SU-DHL-6 (cell line): ENCODE results near the gene NFIB.

Experiments
- H2AFZ ChIP-seq: fragments of 200-600 bp; sonication (generic); 2 replicates; pipeline ENCODE4 v1.6.1; 2014; ENCODE audit warnings: low read depth, mild to moderate bottlenecking, moderate library complexity, mixed read lengths, antibody characterized with exemption, low read length; ENCODE audit not compliant: severe bottlenecking
- H3F3A ChIP-seq: fragments of 200-600 bp; shearing (Covaris generic); 2 replicates; pipeline ENCODE4 v1.6.0; 2016; ENCODE audit warnings: antibody characterized with exemption, mild to moderate bottlenecking; ENCODE audit not compliant: insufficient read depth
- H3K27ac ChIP-seq: fragments of 200-600 bp; sonication (generic); 2 replicates; pipeline ENCODE4 v1.5.1; 2016; ENCODE audit warnings: low read depth, mild to moderate bottlenecking, low read length, moderate library complexity, mixed read lengths
- H3K27me3 ChIP-seq: fragments of 200-600 bp; sonication (generic), shearing (Covaris generic); 2 replicates; pipeline ENCODE4 v1.6.0; 2014; ENCODE audit warnings: mild to moderate bottlenecking, low read length
- H3K36me3 ChIP-seq: fragments of 200-600 bp; sonication (generic); 2 replicates; pipeline ENCODE4 v1.6.1; 2014; ENCODE audit warnings: mild to moderate bottlenecking, low read length, mixed read lengths
- H3K4me2 ChIP-seq: fragments of 300-600, 200-600 bp; shearing (Covaris generic), sonication (generic); 2 replicates; pipeline ENCODE4 v1.6.0; 2014; ENCODE audit warnings: low read length, low read depth, mild to moderate bottlenecking; ENCODE audit not compliant: poor library complexity, severe bottlenecking
- H3K4me3 ChIP-seq: fragments of 200-600 bp; sonication (generic); 2 replicates; pipeline ENCODE4 v1.5.1; 2014; ENCODE audit warnings: antibody characterized with exemption, low read length, mild to moderate bottlenecking, mixed read lengths; ENCODE audit not compliant: insufficient read depth, poor library complexity, severe bottlenecking
- H3K79me2 ChIP-seq: fragments of 200-600 bp; sonication (generic); 2 replicates; pipeline ENCODE4 v1.6.1; 2014; ENCODE audit warnings: mild to moderate bottlenecking, low read length, moderate library complexity; ENCODE audit not compliant: insufficient read depth
- H3K9ac ChIP-seq: fragments of 200-600 bp; sonication (generic); 2 replicates; pipeline ENCODE4 v1.7.0; 2014; ENCODE audit warnings: mild to moderate bottlenecking, low read length
- H3K9me2 ChIP-seq: fragments of 200-600 bp; sonication (generic); replicated peaks from 2 replicates; pipeline ENCODE4 v1.6.1; 2014; ENCODE audit warnings: low read length; ENCODE audit not compliant: insufficient read depth
- H3K9me3 ChIP-seq: fragments of 200-600 bp; sonication (generic); 2 replicates; pipeline ENCODE4 v1.6.1; 2014; ENCODE audit warnings: low read length, mixed read lengths; ENCODE audit not compliant: insufficient read depth
- H4K20me1 ChIP-seq: fragments of 200-600 bp; sonication (generic); 2 replicates; pipeline ENCODE4 v1.6.1; 2014; ENCODE audit warnings: low read depth, mild to moderate bottlenecking, antibody characterized with exemption, low read length, moderate library complexity, mixed read lengths
- EZH2phosphoT487 ChIP-seq: fragments of 200-600 bp; sonication (generic), shearing (Covaris generic); conservative IDR thresholded peaks from 2 replicates; pipeline ENCODE4 v1.6.1; 2018; ENCODE audit warnings: mild to moderate bottlenecking, antibody characterized with exemption, low read length, moderate library complexity, mixed read lengths
- TF ChIP-seq, protein P1 (sequence below): fragments of 200-600 bp; sonication (generic); IDR thresholded peaks from one replicate; pipeline ENCODE4 v1.5.1; 2017; ENCODE audit warnings: antibody characterized with exemption, mild to moderate bottlenecking, low read length, moderate library complexity; ENCODE audit not compliant: insufficient read depth, poor library complexity, severe bottlenecking

Gene NFIB

GRCh38 chr9:14075218-14075617 is 238.7 kb downstream of the NFIB start:
- H3K27ac ChIP-seq, result no peak overlapping the region
- no peak overlapping the region for H3K4me3 ChIP-seq
- no peak for TF ChIP-seq EZH2phosphoT487
- TF ChIP-seq, protein P1, sequence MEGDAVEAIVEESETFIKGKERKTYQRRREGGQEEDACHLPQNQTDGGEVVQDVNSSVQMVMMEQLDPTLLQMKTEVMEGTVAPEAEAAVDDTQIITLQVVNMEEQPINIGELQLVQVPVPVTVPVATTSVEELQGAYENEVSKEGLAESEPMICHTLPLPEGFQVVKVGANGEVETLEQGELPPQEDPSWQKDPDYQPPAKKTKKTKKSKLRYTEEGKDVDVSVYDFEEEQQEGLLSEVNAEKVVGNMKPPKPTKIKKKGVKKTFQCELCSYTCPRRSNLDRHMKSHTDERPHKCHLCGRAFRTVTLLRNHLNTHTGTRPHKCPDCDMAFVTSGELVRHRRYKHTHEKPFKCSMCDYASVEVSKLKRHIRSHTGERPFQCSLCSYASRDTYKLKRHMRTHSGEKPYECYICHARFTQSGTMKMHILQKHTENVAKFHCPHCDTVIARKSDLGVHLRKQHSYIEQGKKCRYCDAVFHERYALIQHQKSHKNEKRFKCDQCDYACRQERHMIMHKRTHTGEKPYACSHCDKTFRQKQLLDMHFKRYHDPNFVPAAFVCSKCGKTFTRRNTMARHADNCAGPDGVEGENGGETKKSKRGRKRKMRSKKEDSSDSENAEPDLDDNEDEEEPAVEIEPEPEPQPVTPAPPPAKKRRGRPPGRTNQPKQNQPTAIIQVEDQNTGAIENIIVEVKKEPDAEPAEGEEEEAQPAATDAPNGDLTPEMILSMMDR, result no peak
- no peaks in the 10 kb centered on the region for H3K27me3 ChIP-seq
- no peaks in the 10 kb centered on the region for H3K79me2 ChIP-seq
- no peak overlapping the region for H3K9ac ChIP-seq
- H3K9me3 ChIP-seq, result no peaks in the 10 kb centered on the region
- no peak overlapping the region for H3K4me2 ChIP-seq
- H3K9me2 ChIP-seq, result no peaks in the 10 kb centered on the region
- no peak overlapping the region for H2AFZ ChIP-seq
- H3F3A ChIP-seq, result no peaks in the 10 kb centered on the region
- no peaks in the 10 kb centered on the region for H4K20me1 ChIP-seq
- no peaks in the 10 kb centered on the region for H3K36me3 ChIP-seq

DNA sequence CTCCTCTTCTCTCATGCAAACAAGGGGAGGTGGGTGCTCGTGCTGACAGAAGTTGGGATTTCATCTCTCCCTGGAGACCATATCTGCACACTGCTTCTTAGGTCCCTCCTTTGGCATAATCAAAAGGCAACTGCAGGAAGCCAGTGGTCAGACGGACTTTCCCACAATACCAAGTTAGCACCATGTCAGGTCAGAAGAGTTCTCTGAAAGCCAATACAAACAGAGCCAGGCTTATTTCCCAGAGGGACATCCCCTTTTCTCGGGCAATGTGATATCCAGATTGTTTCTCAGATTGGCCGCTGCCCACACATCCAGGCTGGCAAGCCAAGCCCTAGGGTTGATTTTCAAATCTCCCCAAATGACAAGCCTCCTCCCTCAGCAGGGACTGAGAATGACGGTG is 241.1 kb downstream of the NFIB start:
- Histone ChIP-seq H3F3A (no peaks in the 10 kb centered on the region), H3K36me3 (no peaks in the 10 kb centered on the region), H3K9ac (no peak overlapping the region), H3K9me2 (no peaks in the 10 kb centered on the region), H3K27me3 (no peaks in the 10 kb centered on the region), H2AFZ (no peak overlapping the region), H3K9me3 (no peaks in the 10 kb centered on the region), H4K20me1 (no peaks in the 10 kb centered on the region), H3K4me3 (no peak overlapping the region), H3K4me2 (no peak overlapping the region), H3K27ac (no peak overlapping the region), H3K79me2 (no peaks in the 10 kb centered on the region)
- TF ChIP-seq, protein P1, result no peak
- no peak for TF ChIP-seq EZH2phosphoT487

GRCh38 chr9:14071484-14071883 is 242.5 kb downstream of the NFIB start:
- no peaks in the 10 kb centered on the region for H3F3A ChIP-seq
- H4K20me1 ChIP-seq, result no peaks in the 10 kb centered on the region
- H3K9ac ChIP-seq, result no peak overlapping the region
- no peak for TF ChIP-seq EZH2phosphoT487
- no peak overlapping the region for H2AFZ ChIP-seq
- no peak overlapping the region for H3K27ac ChIP-seq
- H3K79me2 ChIP-seq, result no peaks in the 10 kb centered on the region
- no peaks in the 10 kb centered on the region for H3K36me3 ChIP-seq
- no peaks in the 10 kb centered on the region for H3K27me3 ChIP-seq
- no peaks in the 10 kb centered on the region for H3K9me2 ChIP-seq
- no peaks in the 10 kb centered on the region for H3K9me3 ChIP-seq
- no peak overlapping the region for H3K4me3 ChIP-seq
- no peak overlapping the region for H3K4me2 ChIP-seq

GRCh38 chr9:14068690-14069089 is 245.3 kb downstream of the NFIB start:
- no peaks in the 10 kb centered on the region for H3K79me2 ChIP-seq
- H3K4me2 ChIP-seq, result no peak overlapping the region
- no peak overlapping the region for H3K4me3 ChIP-seq
- H3K9me2 ChIP-seq, result no peaks in the 10 kb centered on the region
- no peak overlapping the region for H2AFZ ChIP-seq
- no peaks in the 10 kb centered on the region for H3K27me3 ChIP-seq
- TF ChIP-seq, protein P1, result no peak
- TF ChIP-seq EZH2phosphoT487, result no peak
- H3K27ac ChIP-seq, result no peak overlapping the region
- H3K36me3 ChIP-seq, result no peaks in the 10 kb centered on the region
- no peaks in the 10 kb centered on the region for H4K20me1 ChIP-seq
- H3K9me3 ChIP-seq, result no peaks in the 10 kb centered on the region
- no peak overlapping the region for H3K9ac ChIP-seq
- H3F3A ChIP-seq, result no peaks in the 10 kb centered on the region
